ENCODE data around the gene DNAAF5.

Gene DNAAF5

DNA sequence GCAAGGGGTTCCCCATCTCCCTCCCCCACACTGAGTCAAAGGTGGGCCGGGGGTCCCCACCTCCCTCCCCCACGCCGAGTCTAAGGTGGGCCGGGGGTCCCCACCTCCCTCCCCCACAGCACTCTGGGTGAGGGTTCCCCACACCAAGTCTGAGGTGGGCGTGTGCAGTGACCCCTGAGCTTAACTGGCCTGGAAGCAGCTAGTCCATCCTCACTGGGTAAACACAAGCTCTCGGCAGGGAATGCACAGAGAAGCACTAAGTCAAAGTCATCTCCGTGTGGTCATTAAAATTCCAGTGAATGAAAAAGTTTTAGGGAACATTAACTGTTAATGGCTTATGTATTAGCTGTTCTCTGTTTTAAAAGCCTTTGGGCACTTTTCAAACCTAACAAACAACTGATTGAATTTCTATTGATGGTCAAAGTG, 44.3 kb downstream of the DNAAF5 start:
- DNase-seq = no peak

DNA sequence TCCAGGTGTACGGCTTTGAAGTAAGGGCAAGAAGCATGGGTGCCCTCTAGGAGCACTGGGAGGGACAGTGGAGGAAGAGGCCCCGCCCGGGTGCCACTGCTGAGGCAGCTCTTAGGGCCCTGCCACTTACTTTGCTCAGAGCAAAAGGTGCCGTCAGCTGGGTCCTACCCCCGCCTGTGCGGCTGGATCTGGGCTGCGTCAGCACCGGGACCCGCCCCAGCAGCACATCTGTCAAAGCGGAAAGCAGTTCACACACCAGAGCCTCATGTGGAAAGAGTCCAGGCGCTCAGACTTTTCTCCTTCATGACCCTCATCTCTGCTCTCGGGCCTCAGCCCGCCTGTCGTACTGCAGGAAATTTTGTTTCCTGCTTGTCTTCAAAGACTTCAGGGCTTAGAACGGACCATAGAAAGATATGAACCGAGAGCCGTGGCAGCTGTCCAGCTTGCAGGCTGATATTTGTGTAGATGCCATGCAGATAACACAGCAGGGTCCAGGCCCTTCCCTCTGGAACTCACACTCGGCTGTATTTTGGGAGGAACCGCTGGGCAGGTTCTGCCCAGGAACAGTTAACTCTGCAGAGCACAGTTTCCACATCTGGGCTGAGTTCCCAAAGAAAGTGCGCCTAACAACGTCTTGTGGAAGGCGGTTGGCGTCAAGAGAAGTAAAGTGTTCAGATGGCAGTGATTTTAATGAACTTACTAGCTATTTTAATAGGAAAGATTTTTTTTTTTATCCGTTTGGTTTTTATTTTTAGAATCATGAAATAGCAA, 44.9 kb downstream of the DNAAF5 start:
- DNase-seq = no peak

DNA sequence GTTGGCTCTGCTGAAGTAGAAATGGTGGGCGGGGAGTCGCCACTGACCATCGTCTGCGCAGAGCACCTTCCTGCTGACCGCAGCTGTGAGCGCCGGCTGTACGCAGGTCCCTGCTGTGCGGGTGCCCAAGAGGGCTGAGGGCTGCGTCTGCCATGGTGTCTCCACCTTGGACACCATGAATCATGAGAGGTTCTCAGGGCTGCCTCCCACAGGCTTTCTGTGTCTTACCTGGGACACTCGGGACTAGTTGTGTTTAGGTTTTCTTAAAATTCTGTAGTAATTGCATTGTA, 45.5 kb downstream of the DNAAF5 start:
- no peak for DNase-seq

DNA sequence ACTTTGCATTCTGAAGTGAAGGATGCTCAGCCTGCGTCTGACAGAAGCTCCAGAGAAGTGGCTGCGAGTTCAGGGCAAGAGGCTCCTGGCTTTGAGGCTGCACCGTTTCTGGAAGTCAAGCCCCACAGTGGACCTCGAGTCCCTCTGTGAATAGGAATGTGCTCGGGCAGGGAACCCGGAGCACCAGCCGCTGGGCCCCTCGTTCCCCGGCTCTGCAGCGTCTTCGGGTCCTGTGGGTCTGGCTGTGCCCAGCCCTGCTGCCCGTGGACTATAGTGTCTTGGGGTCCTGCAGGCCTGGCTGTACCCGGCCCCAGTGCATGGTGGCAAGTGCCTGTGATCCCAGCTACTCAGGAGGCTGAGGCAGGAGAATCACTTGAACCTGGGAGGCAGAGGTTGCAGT, 45.9 kb downstream of the DNAAF5 start:
- no peak for DNase-seq

DNA sequence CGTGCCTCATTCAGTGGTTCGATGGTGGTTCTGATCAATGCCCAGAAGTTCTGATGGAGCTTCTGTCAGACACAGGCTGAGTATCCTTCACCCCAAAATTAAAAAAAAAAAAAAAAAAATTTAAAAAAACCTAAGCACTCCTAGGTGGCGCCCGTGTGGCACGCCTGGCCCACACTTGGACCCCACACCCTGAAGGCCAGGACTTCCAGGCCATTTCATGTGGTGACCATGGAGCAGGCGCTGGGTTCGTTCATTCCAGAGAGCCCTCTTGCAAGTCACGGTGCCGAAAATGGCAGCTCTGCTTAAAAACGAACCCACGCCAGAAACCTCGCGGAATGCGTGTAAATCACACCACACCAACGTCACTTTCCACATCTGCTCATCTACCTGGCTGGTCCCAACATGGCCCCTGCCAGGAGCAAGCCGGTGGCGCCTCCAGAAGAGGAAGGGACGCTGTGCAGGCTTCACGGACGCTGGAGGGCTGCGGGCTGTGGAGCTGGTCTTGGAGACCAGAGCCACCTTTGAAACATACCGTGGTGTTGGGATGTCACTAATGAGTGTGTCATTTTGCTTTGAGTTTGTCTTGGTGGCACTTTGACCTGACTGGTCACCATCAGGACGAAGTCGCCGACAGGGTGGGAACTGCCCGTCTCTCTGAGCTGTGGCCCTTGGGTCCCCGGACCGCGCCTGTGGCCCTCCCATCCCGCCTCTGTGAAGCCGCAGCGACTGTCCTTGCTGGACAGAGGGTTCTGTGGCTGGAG, 46.5 kb downstream of the DNAAF5 start:
- DNase-seq = no peak

DNA sequence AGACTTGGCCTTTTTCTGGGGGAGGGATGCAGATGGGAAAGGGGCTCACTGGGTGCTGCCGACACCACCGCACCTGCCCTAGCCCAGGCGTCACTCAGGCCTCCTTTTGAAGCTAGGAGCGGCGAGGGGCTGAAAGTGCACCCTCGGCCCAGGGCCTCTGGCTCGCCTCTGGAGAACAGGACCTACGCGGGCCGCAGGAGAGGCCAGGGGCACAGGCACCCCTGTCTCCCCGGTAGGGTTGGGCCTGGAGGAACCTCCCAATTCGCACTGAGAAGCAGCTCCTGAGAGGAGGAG, 47.1 kb downstream of the DNAAF5 start:
- no peak for DNase-seq

DNA sequence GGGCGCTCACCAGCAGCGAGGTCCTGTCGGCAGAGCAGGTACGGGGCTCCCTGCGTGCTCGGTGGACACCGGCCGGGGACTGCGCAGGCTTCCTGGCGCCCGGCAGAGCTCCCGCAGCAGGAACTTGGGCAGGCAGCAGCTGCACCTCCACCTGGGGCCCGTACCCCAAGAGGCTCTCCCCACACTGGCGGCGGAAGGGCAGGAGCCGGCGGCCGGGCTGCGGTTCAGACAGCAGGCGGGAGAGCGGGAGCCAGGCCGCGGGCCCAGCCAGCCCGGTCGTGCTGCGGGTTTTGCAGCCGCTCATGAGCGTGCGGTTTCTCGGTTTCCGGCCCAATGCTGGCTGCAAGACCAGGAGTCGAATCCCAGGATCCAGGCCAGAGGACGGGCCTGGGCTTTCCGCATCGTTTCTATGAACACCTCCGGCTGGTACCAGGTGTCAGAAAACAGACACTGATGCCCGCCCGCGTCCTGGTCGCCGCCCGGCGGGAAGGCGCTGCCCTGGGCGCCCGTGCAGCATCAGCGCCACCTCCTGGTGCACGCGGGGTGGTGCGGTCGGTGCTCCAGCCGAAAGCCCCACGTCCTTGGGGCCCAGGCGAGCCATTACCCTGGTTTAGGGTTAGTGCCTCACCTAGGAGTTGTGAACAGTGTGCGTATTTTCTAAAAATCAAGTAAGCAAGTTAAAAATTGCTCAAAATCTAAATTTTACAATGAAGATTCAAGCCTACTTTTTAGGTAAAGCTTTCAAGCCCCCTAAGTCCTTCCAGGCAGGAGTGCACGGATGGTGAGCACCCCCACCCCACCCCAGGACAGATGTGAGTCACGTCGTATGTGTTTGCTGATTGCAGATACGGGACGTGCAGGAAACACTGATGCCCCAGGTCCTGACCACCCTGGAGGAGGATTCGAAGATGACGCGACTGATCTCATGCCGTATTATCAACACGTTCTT, 47.9 kb downstream of the DNAAF5 start:
- peak; percentile 18 for DNase-seq

DNA sequence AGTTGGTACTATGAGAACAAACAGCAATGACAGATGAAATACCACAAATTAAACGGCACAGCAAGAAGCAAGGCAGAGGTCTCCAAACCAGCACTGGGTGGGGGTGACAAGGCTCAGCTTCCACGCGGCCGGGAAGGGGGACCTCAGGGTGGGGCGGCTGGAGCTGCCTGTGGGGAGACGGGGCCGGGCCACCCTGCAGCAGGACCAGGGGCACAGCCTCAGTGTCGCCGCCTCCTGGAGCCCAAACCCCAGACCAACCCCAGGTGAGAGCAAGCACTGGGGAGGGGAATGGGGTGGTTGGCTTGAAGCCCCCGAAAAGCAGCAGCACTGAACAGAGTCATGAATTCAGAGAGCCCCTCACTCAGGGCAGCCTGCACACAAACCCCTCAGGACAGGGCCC, 49.9 kb downstream of the DNAAF5 start:
- DNase-seq = no peak

DNA sequence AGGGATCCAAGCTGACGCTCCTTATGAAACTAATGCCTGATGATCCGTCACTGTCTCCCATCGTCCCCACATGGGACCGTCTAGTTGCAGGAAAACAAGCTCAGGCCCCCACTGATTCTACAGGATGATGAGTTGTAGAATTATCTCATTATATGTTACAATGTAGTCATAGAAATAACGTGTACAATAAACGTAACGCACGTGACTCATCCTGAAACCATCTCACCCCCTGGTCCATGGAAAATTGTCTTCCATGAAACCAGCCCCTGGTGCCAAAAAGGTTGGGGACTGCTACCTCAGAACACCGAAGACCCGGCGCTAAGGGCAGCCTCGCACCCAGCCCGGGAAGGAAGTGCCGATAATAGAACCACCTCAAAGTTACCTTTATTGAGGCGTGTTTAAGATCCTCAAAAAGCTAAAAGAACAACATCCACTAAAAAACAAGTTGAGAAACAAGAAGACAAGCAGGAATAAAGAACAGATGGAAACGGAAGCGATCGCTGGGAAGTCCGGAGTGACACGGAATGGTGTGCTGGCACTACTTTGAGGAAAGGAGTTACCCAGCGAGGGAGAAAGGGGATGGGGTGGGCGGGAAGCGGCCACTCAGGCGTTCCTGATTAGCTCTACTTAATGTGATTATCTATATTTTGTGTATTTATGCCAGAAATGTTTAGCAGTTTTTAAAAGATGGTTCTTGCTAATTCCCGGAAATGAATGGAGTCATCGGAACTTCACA, 50.7 kb downstream of the DNAAF5 start:
- no peak for DNase-seq

DNA sequence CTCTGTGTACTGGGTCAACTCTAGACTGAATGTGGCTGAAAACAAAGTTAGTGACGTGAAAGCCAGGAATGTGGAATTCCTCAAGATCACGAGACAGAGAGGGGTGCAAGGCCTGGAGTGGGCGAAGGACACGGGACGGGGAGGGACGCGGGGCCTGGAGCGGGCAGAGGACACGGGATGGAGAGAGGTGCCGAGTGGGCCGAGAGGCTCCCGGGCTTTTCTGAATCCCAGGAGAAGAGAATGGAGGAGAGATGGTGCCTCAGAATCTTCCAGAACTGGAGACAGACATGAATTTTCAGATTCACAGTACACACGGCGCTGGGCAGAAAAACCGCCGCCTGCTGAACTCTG, 51.2 kb downstream of the DNAAF5 start:
- DNase-seq = no peak

DNA sequence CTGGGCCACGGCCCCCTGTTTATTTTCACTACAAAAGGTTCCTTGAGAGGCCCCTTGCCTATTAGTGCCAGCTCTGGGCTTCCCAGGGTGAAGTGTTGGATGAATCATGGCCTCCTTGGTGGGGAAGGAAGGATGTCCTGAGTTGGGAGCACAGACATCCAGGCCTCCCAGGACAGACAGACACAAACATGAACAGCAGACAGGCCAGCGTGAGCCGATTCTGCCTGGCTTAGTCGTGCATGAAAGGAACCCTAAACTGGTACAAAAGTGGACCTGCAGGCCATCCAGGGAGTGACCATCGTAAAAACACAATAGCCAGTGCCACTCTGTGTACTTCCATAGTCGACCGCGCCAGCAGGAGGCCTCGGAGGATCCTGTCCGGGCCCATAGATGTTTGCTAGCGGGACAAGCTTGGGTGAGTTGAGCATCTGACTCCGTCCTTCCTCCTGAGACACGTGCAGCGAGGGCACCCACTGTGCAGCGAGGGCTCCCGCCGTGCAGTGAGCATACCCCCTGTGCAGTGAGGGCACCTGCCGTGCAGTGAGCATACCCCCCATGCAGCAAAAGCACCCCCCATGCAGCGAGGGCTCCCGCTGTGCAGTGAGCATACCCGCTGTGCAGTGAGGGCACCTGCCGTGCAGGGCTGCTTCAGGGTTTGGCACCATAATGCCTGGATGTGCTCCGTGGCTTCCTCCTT, 51.9 kb downstream of the DNAAF5 start:
- no peak for DNase-seq

DNA sequence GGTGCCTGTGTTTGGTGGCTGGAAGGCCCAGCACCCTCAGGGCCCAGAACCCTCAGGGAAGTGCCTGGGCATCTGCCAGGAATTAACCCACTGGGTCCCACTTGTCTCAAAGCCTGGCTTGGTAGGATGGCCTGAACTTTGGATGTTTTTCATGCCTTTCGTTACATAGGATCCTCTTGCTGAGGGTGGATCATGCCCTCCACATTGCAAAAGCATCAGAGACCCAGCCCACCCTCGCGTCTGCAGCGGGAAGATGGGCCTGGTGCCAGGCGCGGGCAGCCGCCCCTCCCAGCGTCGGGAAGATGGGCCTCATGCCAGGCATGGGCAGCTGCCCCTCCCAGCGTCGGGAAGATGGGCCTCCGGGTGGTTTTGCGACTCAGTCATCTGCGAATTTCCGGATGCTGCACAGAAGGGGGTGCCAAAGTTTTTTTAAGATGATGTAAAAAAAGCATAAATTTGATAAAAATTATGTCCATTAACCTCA, 52.5 kb downstream of the DNAAF5 start:
- no peak for DNase-seq

DNA sequence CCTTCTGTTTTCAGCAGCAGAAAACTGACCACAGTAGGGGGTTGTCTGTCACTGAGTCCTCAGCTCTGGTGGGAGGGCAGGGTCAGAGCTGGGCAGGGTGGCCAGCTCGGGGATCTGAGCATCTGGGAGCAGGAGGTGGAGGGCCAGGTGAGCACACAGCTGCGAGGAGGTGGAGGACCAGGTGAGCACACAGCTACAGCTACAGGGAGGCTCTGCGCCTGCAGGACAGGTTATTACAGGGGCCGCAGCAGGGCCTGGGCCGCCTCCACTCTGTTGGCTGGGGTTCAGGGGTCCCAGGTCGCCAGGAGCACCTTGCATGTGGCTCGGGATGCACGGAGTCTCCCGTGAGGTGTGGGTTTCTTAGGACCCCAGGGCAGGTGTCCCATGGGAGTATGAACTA, 53.0 kb downstream of the DNAAF5 start:
- DNase-seq = no peak

DNA sequence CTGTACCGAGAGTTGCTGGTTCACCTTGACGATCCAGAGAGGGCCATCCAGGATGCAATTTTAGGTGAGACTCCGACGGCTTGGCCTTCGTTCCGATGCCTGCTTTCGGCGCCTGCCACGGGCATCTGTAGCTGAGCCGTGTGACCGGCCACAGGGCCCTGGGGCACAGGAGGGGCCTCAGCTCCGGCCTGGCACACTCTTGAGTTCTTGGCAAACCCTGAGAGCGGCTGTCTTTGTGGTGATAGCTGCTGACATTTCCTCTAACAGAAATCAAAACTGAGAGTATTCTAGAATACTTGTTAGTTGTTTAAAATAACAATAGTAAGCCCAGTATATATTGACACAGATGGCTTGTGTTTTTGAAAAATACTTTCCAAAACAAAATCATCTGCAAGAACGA, 53.6 kb downstream of the DNAAF5 start:
- no peak for DNase-seq

DNA sequence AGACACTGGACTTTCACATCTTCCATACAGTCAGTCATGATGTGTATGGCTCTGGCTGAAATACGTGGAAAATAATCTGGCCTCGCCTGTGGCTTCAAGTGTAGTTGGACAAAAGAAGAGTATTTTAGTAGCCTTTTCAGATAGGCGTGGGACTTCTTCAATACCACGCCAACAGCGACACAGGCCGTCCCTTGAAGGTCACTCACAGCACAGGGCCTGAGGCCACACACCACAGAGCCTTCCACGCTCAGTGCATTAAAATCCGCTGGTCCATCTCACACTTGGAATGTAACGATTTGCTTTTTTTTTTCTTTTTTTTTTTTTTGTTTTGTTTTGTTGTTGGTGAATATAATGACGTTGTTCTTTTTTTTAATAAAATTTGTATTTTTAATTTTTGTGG, 54.0 kb downstream of the DNAAF5 start:
- DNase-seq = no peak

DNA sequence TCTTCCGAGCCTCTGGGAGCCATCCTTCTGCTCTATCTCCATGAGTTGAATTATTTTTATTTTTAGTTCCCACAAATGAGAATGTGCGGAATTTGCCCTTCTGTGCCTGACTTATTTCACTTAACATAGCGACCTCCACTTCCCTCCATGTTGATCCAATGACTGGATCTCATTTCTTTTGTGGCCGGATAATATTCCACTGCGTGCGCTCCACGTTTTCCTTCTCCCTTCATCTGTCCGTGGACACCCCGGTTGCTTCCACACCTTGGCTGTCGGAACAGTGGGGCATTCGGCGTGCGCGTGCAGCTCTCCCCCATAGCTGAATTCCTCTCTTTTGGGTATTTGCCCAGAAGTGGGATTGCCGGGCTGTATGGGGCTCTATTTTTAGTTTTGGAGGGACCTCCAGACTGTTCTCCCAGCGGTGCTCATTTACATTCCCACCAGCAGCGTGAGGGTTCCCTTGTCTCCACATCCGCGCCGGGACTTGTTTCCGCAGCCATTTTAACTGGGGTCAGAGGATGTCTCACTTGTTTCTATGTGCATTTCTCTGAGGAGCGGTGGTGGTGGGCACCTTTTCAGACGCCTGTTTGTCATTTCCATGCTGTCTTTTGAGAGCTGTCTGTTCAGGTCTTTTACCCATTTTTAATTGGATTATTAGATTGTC, 54.8 kb downstream of the DNAAF5 start:
- DNase-seq = no peak

DNA sequence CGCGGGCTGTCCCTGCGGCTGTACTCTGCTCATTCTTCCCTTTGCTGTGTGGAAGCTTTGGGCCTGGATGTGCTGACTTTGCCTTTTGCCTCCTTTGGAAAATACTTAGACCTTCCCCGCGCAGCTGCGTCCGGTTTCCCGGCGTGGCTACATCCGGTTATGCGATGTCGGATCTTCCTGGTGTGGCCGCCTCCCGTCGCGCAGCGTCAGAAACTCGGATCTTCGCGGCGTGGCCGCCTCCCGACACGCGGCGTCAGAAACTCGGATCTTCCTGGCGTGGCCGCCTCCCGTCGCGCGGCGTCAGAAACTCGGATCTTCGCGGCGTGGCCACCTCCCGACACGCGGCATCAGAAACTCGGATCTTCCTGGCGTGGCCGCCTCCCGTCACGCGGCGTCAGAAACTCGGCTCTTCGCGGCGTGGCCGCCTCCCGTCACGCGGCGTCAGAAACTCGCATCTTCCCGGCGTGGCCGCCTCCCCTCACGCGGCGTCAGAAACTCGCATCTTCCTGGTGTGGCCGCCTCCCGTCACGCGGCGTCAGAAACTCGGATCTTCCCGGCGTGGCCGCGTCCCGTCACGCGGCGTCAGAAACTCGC, 55.5 kb downstream of the DNAAF5 start:
- no peak for DNase-seq

DNA sequence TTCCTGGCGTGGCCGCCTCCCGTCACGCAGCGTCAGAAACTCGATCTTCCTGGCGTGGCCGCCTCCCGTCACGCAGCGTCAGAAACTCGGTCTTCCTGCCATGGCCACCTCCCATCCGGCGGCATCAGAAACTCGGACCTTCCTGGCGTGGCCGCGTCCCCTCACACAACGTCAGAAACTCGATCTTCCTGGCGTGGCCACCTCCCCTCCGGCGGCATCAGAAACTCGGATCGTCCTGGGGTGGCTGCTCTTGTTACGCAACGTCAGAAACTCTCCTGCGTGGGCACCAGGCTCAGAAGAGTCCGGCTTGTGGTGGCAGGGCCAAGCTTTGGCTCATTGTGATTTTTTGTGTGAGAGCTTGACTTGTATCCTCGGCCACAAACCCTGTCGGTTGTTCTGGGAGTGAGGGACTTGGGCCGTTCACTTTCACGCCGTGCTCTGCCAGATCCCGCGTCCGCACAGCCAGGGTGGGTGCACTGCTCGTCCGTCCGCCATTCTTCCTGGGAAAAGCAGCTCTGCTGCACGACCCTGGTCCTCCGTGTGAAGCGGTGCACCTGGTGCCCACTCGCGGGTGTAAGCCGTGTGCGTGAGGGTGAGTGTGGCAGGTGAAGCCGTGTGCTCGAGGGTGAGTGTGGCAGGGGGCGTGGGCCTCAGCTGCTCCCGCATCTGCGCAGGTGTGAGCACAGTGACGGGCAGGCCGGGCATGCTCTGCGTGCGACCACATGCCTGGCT, 56.4 kb downstream of the DNAAF5 start:
- no peak for DNase-seq

DNA sequence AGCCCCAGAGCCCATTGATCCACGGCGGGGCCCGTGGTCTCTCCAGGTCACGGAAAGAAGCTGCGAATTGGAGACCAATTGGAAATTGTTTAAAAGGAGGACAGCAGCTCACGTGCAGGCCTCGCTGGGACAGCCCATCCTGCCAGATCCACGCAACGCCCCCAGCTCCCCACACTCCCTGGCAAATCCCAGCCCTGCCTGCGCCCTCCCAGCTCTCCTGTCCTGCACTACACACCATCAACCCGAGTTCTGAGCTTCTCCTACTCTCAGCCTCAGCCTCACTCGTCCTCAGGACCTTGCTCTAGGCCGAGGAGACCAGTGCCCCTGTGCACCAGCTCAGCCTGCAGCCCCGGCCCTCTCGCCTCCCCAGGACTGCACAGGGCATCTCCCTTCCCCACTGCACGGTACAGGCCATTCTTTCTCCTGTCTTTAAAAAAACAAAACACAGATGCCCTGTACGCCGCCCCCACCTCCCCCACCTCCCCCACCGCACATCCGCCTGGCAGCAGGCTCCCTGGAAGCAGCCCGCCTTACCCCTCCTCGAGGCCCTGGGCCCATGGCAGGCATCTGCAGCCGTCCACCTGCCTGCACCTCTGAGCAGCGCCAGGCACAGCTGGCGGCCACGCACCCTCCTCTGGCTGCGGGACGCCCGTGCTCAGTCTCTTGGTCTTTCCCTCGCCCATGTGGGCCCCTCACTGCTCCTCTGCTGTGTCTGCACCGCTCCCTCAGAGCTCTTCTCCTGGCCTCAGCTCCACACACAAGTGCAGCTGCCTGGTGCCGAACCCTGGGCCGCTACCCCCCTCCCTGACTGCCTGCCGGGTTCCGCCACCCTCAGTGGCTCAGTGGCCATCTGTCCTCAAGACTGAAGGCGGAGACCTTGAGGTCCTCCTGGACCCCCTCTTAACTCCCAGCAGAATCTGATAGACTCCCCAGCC, 57.3 kb downstream of the DNAAF5 start:
- DNase-seq = no peak

DNA sequence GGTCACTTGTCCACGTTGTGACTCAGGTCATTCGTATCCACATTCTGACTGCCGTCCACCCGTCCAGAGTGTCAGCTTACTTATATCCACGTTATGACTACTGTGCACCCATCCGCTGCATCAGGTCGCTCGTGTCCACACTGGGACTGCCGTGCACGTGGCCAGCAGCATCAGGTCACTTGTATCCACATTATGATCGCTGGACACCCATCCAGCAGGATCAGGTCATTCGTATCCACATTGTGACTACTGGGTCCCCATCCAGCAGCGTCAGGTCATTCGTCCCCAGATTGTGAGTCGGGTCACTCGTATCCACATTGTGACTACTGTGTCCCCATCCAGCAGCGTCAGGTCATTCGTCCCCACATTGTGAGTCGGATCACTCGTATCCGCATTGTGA, 58.5 kb downstream of the DNAAF5 start:
- DNase-seq = no peak

Measured in NCI-H526 treated with DMSO at 0.1 percent for 48 hours (cell line).